Stimulated activated effector memory CD8-positive, alpha-beta T cell treated with anti-CD3 and anti-CD28 coated beads, Interleukin-12 subunit alpha, Interleukin-12 subunit beta, amount 100 ng/mL, for 72 hours (primary cell): ENCODE results near the gene SLC24A5.

Experiments
- ATAC-seq: fragments of 150-1000 bp; cut with Tn5 transposase; 2 replicates; pipeline ENCODE4 v1.10.0; 2021
- DNase-seq, 2 donors: peaks; one replicate each; pipeline ENCODE4 v3.0.0; 2021 to 2022; ENCODE audit warnings: low spot score in 2 of 2
- H3K27ac Mint-ChIP-seq: one replicate; pipeline ENCODE4 v1.8.0; 2022; ENCODE audit warnings: mild to moderate bottlenecking, mixed read lengths
- H3K36me3 Mint-ChIP-seq: one replicate; pipeline ENCODE4 v1.8.0; 2022; ENCODE audit warnings: mild to moderate bottlenecking, mixed read lengths
- H3K4me1 Mint-ChIP-seq: one replicate; pipeline ENCODE4 v1.8.0; 2022; ENCODE audit warnings: mixed read lengths
- H3K4me3 Mint-ChIP-seq: one replicate; pipeline ENCODE4 v1.8.0; 2022; ENCODE audit warnings: mild to moderate bottlenecking, mixed read lengths
- H3K9me3 Mint-ChIP-seq: one replicate; pipeline ENCODE4 v1.8.0; 2022; ENCODE audit warnings: mixed read lengths

Gene SLC24A5

DNA sequence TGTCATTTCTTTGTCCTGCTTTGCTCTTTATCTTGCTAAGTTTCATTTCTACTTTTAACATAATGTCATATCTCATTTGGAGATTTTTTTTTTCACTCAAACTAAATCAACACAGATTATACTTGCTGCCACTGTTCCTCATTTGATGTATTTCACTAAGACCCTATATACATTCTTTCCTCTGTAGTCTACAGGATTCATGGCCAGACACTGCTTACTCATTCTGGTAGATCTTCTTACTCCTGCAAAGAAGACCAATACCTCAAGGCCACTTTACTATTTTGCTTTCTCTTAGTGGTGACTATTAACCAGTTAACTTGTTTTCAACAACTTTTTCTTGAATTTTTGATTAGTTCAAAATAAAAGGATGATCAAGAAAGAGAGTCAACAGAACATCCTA lies 26.6 kb downstream of the SLC24A5 start:
- Mint-ChIP-seq H3K27ac (no peak overlapping the region), H3K9me3 (no peaks in the 10 kb centered on the region), H3K4me1 (no peaks in the 10 kb centered on the region), H3K4me3 (no peak overlapping the region), H3K36me3 (peaks cover 11% of the 10 kb centered on the region)
- no peak for DNase-seq
- ATAC-seq = no peak

DNA sequence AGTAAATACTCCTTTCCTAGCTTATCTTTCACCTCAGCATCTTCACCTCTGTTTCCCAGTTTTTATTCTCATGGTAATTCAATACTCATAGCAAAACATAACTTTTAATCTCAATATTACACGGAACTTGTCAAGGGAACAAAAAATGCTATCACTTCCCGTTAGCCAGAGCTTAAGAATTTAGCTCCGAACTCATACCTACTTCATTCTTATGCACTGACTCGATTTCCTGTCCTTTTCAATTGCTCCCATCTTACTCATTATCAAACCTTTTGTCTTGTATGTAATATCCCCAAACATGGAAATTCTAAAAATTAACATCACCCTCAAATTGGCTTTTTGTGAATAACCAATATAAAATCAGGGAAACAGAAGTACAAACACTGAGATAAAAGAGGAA lies 29.1 kb downstream of the SLC24A5 start:
- H3K4me3 Mint-ChIP-seq = no peak overlapping the region
- DNase-seq = no peak
- ATAC-seq = no peak
- no peaks in the 10 kb centered on the region for H3K9me3 Mint-ChIP-seq
- H3K4me1 Mint-ChIP-seq = no peaks in the 10 kb centered on the region
- H3K36me3 Mint-ChIP-seq = peaks cover 11% of the 10 kb centered on the region
- H3K27ac Mint-ChIP-seq = no peak overlapping the region

DNA sequence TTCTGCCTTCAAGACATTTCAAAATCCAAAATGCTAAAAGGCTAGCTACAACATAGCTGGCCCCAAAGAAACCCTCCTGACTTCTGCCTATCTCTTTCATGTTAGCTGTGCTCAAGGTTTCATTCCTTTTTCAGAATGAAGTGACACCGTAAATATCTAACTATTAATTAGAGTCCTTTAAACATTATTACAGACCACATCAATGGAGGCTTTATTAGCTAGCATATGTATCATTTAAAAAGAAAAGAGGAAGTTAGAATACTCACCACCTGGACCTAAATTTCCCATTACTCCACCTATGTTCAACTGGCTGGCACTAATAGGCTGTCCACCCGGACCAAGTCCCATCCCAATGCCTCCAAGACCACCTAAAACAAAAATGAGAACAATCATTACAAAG lies 32.7 kb downstream of the SLC24A5 start:
- H3K27ac Mint-ChIP-seq = no peak overlapping the region
- DNase-seq (no peak), ATAC-seq (no peak)
- peaks cover 11% of the 10 kb centered on the region for H3K36me3 Mint-ChIP-seq
- no peak overlapping the region for H3K4me3 Mint-ChIP-seq
- H3K4me1 Mint-ChIP-seq = no peaks in the 10 kb centered on the region
- no peaks in the 10 kb centered on the region for H3K9me3 Mint-ChIP-seq

DNA sequence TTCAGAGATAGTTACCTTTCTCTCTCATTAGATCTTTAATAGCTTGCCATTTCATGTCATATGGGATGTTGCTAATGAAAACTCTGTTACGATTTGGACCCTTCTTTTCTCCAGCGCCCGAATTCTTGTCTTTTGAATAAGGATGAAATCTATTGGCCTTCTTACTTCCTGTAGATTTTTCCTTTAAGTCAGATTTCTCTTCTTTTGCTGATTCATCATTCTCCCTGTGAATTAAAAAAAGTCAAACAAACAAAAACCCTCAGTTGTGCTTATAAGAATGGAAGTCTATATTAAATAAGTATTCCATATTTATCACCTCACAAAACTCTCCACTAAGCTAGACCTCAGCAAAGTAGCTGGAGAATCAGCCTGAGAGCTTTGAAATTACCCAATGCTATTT lies 47.8 kb downstream of the SLC24A5 start:
- H3K27ac Mint-ChIP-seq = no peak overlapping the region
- H3K9me3 Mint-ChIP-seq = peaks cover 4% of the 10 kb centered on the region
- H3K4me1 Mint-ChIP-seq = no peaks in the 10 kb centered on the region
- ATAC-seq = no peak
- no peak overlapping the region for H3K4me3 Mint-ChIP-seq
- no peak for DNase-seq
- H3K36me3 Mint-ChIP-seq = peaks cover 13% of the 10 kb centered on the region

DNA sequence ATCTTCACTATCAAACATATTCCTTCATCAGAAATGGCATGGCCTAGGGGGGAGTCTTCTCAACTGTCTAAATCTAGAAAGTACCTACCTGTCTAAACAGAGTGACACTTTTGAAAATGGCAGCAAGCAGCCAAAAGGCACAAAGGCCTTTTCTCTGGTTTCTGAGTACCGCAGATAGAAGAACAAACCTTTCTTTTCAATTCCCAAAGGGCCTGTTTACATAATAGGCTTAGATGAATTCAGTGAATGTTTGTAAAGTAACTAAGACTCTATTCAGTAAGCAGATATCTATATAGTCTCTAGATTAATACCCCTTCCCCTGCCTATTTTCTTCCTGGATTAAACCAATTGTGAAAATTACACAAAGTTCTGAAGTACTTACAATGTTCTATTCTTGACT lies 50.2 kb downstream of the SLC24A5 start:
- Mint-ChIP-seq H3K36me3 (peaks cover 13% of the 10 kb centered on the region), H3K27ac (no peak overlapping the region), H3K4me3 (no peak overlapping the region), H3K4me1 (no peaks in the 10 kb centered on the region), H3K9me3 (peaks cover 4% of the 10 kb centered on the region)
- DNase-seq = no peak
- ATAC-seq = no peak

DNA sequence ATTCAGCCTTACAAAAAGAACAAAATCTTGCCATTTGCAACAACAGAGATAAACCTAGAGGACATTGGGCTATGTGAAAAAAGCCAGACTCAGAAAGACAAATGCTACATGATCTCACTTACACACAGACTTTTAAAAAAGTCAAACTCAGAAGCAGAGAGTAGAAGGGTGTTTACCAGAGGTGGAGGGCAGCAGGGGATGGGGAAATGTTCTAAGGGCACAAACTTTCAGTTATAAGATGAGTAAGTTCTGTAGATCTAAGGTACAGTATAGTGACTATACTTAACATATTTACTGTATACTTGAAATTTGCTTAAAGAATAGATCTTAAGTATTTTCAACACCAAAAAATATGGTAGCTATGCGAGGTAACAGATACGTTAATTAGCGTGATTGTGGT lies 54.3 kb downstream of the SLC24A5 start:
- no peak overlapping the region for H3K4me3 Mint-ChIP-seq
- no peak overlapping the region for H3K27ac Mint-ChIP-seq
- H3K9me3 Mint-ChIP-seq = peaks cover 4% of the 10 kb centered on the region
- peaks cover 7% of the 10 kb centered on the region for H3K4me1 Mint-ChIP-seq
- no peak for ATAC-seq
- no peak for DNase-seq
- no peaks in the 10 kb centered on the region for H3K36me3 Mint-ChIP-seq

DNA sequence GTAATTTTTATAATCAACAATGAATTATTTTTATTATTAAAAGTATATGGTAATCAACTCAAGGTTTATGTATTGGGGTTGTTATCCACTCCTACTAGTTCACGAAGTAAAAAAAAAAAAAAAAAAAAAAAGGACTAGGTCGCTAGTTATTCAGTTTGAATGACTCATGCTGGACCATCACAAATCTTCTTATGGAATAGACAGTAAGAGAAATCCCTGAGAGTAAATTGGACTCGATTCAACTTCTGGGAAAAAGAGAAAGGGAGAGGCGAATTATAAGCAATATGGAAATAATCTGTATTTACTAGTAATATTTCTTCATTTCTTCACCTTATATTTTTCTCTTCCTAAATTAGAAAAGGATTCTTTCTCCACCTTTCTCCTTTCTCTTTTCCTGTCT lies 55.3 kb downstream of the SLC24A5 start:
- Mint-ChIP-seq H3K4me1 (peaks cover 7% of the 10 kb centered on the region), H3K36me3 (no peaks in the 10 kb centered on the region), H3K9me3 (peaks cover 4% of the 10 kb centered on the region), H3K4me3 (no peak overlapping the region), H3K27ac (no peak overlapping the region)
- ATAC-seq (no peak), DNase-seq (no peak)

DNA sequence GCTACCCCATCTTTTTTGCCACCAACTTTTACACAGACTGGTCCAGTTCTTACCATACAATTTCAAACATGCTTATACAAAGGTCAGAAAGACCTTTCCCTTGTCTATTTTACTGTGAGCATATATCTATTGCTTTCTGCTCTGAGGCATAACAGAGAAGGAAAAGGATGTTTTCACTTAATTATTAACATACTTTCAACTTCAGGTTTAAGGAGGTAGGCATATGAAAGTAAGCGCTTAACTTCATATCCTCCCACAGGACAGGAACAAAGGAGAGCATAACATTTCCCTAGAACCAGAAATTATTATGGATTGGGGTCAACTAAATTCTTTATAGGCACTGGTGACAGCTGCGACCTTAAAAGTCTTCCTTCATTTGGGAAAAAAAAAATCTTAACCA lies 56.2 kb downstream of the SLC24A5 start:
- peaks cover 4% of the 10 kb centered on the region for H3K9me3 Mint-ChIP-seq

DNA sequence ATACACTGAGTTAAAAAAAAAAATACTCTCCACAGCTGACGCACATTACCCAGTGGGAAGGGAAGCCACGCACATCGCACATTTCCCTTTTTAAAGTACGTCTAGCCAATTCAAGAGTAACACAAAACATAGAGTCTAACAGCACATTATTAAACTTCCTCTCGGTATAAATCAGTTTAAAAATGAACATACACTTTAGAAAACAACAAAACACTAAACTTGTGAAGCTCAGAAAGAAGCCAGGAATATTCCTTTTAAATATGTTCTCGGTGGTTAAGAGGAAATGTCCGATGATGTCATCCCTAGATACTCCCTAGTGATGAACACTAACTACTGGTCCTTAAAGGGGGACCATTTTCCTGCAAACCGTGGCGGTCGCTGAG lies 56.6 kb downstream of the SLC24A5 start:
- H3K36me3 Mint-ChIP-seq = no peaks in the 10 kb centered on the region
- H3K4me3 Mint-ChIP-seq = peak overlapping the region; percentile 67
- H3K9me3 Mint-ChIP-seq = peaks cover 2% of the 10 kb centered on the region
- DNase-seq (no peak), ATAC-seq (peak; percentile 77)
- peaks cover 7% of the 10 kb centered on the region for H3K4me1 Mint-ChIP-seq
- H3K27ac Mint-ChIP-seq = peak overlapping the region; percentile 90

More for the DNA sequence above, 56.2 kb downstream of the SLC24A5 start:
- DNase-seq (no peak), ATAC-seq (no peak)
- peak overlapping the region; percentile 67 for H3K4me3 Mint-ChIP-seq
- H3K4me1 Mint-ChIP-seq = peaks cover 7% of the 10 kb centered on the region
- H3K36me3 Mint-ChIP-seq = no peaks in the 10 kb centered on the region
- H3K27ac Mint-ChIP-seq = peak overlapping the region; percentile 90

DNA sequence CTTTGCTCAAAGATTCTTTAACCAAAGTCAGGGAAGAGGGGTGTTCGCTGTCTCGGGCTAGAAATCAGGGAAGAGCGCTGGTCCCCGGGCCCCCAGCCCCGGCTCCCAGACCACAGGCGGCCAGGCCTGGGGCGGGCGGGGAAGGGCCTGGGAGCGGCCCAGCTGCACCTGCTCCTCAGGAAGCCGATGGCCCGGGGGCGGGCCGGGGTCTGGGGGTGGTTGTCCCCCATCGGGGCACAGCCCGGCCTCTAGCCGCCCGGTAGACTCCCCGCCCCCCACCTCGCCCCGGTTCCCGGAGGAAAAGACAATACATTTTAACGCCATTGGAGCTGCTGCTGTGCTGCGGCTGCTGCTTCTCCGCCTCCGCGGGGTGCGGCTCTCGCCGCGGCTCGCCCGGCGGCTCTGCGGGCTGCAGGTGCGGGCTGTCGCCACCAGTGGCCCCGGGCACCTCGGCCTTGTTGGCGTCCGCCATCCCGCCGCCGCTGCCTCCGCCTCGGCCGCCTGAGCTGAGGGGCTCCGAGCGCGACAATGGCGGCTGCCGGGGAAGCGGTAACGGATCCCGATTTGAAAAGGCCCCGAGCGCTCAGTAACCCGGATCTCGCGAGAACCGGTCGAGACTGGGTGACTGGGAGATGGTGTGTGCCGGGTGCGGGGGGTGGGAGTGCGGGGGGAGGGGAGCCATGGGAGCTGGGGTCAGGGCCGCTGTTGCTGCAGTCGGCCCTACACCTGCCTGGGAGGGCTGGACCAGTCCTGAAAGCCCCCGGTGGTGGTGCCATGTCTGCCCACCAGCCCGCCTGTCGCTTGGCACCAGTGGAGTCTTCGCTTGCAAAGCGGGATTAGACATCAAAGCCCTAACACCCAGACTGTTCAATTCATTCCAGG lies 57.2 kb downstream of the SLC24A5 start, which contains the start of gene MYEF2:
TSS of gene MYEF2 (minus strand) at position 530 of the 882 bp plus-strand sequence. CDS start at position 472, 58 bp downstream.
- Mint-ChIP-seq H3K4me1 (peaks cover 7% of the 10 kb centered on the region), H3K4me3 (peak within 1 kb of the TSS; percentile 67), H3K27ac (peak within 1 kb of the TSS; percentile 90), H3K9me3 (no peaks in the 10 kb centered on the region), H3K36me3 (no peaks in the 10 kb centered on the region)
- peak; percentile 42 to 72 for DNase-seq
- ATAC-seq = peak; percentile 89

DNA sequence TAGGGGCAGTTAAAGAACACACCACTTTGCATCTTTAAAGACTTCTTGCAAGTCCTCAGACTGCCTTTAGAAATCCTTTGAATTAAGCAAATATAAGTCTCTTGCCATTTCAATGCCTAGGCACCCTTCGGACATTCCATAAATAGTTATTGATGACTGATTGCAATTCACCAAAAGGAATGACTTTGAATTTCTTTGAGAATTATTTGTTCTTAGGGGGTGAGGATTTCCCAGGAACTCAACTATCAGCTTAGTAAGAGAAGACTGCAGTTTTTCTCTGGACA lies 57.8 kb downstream of the SLC24A5 start:
- Mint-ChIP-seq H3K27ac (no peak overlapping the region), H3K4me3 (peak overlapping the region; percentile 67), H3K36me3 (no peaks in the 10 kb centered on the region), H3K4me1 (peaks cover 7% of the 10 kb centered on the region), H3K9me3 (no peaks in the 10 kb centered on the region)
- DNase-seq (no peak), ATAC-seq (no peak)

DNA sequence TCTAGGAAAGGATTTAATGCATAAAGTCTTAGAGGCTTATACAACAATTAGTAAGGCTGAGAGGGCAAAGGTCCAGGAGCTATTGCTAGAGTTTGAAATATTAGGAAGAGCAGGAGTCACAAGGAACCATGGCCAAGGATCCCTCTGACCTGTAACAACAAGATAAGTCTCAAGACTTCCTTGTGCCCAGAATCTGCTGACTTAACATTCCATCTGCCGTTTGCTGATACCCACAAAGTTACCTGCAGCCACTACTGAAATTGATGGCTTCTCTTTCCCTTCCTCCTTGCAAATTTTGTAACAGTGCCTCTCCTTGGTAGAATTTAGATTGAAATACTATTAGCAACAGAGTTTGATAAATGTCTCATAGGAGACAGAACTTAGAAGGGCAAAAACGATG lies 62.0 kb downstream of the SLC24A5 start:
- H3K36me3 Mint-ChIP-seq = no peaks in the 10 kb centered on the region

DNA sequence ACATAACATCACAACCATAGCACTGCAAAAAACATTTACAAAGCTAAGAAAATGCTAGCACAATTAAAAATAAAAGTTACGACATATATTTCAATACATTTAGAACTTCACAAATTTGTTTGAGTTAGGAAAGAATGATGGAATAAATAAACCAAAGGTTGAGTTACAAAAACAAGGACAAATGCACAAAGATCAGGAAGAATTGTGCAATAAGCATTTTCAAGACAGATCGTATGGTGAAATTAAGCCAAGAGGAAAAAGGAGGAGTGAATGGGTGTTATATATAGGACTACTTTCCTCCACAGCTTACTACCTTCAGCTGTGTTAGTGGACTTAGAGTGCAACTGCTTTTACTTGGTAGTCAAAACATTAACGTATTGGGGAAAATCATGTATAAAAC lies 64.7 kb downstream of the SLC24A5 start:
- Mint-ChIP-seq H3K36me3 (no peaks in the 10 kb centered on the region), H3K4me3 (no peak overlapping the region), H3K9me3 (no peaks in the 10 kb centered on the region), H3K4me1 (no peaks in the 10 kb centered on the region), H3K27ac (no peak overlapping the region)
- no peak for DNase-seq
- no peak for ATAC-seq

More for the DNA sequence above, 62.0 kb downstream of the SLC24A5 start:
- Mint-ChIP-seq H3K4me1 (no peaks in the 10 kb centered on the region), H3K27ac (no peak overlapping the region), H3K9me3 (no peaks in the 10 kb centered on the region), H3K4me3 (no peak overlapping the region)
- DNase-seq (no peak), ATAC-seq (no peak)

DNA sequence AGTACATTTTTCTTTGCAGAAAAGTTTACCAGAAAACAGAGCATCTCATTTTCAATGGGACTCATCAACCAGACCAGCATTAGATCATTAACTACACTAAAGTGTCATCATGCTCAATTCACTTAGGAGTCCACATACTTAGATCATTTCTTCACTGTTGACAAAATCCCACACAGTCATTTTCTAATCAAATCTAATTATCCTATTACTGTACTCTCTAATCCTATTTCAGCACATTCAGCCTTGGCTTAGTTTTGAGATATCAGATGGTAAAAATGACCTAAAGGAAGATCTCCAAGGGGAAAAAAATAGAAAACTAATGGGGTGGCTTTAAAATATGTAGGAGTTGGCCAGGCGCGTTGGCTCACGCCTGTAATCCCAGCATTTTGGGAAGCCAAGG lies 65.5 kb downstream of the SLC24A5 start:
- DNase-seq (no peak), ATAC-seq (no peak)
- H3K36me3 Mint-ChIP-seq = no peaks in the 10 kb centered on the region
- H3K4me3 Mint-ChIP-seq = no peak overlapping the region
- H3K27ac Mint-ChIP-seq = no peak overlapping the region
- peaks cover 3% of the 10 kb centered on the region for H3K9me3 Mint-ChIP-seq
- H3K4me1 Mint-ChIP-seq = no peaks in the 10 kb centered on the region

DNA sequence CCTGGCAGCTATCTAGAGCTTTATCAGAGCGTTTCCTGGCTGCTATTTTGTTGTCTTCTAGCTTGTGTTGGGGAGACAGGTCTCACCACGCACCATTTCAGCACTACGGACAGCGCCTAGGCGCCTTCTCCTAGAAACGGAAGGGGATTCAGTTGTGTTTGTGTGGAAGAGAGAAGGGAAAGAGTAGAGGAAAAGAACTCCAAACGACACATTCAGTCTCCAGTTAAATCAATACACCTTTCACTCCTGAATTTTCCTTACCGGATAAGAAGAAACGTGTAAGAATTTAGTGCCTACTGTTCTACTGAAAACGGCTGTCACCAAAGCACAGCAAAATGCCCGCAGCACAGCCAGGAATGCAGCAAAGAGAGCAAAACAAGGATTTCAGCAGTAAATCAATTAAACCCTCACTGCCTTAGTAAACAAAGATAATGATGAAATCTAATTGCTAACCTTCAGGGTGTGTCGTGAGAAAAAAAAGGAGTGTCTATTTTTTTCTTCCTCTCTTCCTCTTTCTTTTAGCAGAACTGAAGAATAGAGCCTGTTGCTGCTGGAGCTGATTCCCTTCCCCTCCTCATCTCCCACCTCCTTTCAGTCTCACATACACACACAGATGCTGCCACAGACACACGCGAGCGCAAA lies 70.3 kb downstream of the SLC24A5 start:
- Mint-ChIP-seq H3K4me3 (no peak overlapping the region), H3K27ac (no peak overlapping the region), H3K36me3 (no peaks in the 10 kb centered on the region), H3K9me3 (peaks cover 7% of the 10 kb centered on the region), H3K4me1 (no peaks in the 10 kb centered on the region)
- no peak for ATAC-seq
- DNase-seq = no peak

DNA sequence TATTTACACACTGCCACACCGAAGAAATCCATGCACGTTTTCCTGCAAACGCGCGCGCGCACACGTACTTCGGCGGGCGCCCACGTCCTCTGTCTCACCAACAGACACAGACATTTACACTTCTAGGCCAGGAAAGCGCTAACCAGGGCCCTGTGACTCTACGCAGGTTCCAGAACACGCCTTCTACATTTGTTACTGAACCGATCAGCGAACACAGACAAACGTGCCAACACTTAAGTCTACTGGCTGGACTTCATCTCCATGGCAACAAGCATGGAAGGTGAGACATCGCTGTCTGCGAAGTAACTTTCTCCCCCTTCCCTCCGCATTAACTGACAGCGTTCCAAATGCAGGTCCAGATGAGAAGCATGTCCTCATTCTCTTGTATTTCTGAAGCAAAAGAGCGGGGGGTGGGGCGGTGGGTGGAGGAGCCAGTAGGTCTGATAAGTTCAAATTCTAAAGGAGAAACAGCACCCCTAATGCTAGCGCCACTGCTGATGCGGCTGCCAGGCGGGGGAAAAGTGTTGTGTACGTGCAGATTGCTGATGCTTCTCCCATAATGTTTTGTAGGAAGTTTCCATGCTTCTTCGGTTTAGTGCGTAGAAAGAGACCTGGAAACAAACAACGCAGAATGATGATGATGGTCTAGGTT lies 70.9 kb downstream of the SLC24A5 start, which contains the start of gene CTXN2:
TSS of gene CTXN2 (plus strand) at position 92 of the 652 bp plus-strand sequence. CDS start 9,636 bp downstream, outside the sequence.
- H3K4me3 Mint-ChIP-seq = no peak within 1 kb of the TSS
- no peak within 1 kb of the TSS for H3K27ac Mint-ChIP-seq
- DNase-seq = no peak
- H3K9me3 Mint-ChIP-seq = peaks cover 7% of the 10 kb centered on the region
- H3K36me3 Mint-ChIP-seq = no peaks in the 10 kb centered on the region
- no peak for ATAC-seq
- H3K4me1 Mint-ChIP-seq = no peaks in the 10 kb centered on the region
